Measurements from ENCODE around the gene CD8A. TPM values are rescaled to one million over a fixed set of nuclear protein-coding genes. Genes with fewer than 3 reads are reported as not detected.
"Not testable (repeated sequence)": the region's sequence is repeated elsewhere in the genome, so short reads cannot be mapped to it uniquely, and the experiment has no call there.

CD8A gene
- total RNA-seq, 1 experiment from 2014 or later, result 0.16 TPM

GRCh38 chr2:86746939-86747338, 43.8 kb downstream of the CD8A start:
- DNase-seq, result no peak
- H3K4me1 ChIP-seq, result no peaks in the 10 kb centered on the region
- H3K27ac ChIP-seq, result no peak overlapping the region
- peaks cover 12% of the 10 kb centered on the region; the same call in 1 of the 2 replicates for H3K9me3 ChIP-seq (replicated peaks)
- H3K36me3 ChIP-seq, result peaks cover 33% of the 10 kb centered on the region
- H3K4me3 ChIP-seq, result no peak overlapping the region
- no peaks in the 10 kb centered on the region; the same call in 1 of the 2 replicates for H3K27me3 ChIP-seq

- Histone ChIP-seq H3K36me3 (peaks cover 22% of the 10 kb centered on the region), H3K4me1 (no peaks in the 10 kb centered on the region), H3K27ac (no peak overlapping the region), H3K9me3 (replicated peaks) (no peaks in the 10 kb centered on the region), H3K4me3 (no peak overlapping the region), H3K27me3 (no peaks in the 10 kb centered on the region; the same call in 1 of the 2 replicates)
- DNase-seq, result no peak
These were observed 46.6 kb downstream of the CD8A start for GRCh38 chr2:86744152-86744551.

DNA sequence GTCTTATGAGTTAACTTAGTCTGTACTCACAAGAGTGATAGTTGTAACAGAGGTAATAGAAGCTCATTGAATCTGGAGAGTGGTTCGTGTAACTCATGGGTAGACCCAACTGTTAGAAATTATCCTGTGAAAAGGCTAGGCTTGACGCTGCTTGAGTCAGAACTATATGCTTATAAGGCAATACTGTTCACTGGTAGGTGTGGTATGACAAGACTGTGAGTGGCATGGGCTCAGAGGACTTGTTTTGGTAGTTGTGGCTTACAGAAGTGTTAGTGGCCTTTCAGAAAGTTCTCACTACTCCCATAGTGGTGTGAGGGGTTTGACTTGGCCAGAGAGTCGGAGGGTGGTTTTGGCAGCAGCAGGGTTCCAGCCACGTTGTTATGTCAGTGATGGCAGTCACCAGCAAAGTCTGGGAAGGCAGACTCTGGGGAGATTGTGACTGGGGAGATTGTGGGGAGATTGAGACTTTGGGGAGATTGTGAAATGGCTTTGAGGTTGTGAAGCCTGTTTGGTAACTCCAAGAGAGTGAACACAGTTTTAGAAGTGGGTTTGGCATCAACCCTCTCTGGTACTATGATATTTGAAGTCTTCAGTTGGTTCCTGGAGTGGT, 48.7 kb downstream of the CD8A start:
- H3K27ac ChIP-seq; H3K9me3 ChIP-seq (replicated peaks); H3K36me3 ChIP-seq; DNase-seq; H3K4me3 ChIP-seq; H3K4me1 ChIP-seq; H3K27me3 ChIP-seq: not testable (repeated sequence)

- DNase-seq; H3K27me3 ChIP-seq; H3K27ac ChIP-seq; H3K36me3 ChIP-seq; H3K4me1 ChIP-seq; H3K4me3 ChIP-seq; H3K9me3 ChIP-seq (replicated peaks): not testable (repeated sequence)
These were observed 50.8 kb downstream of the CD8A start for GRCh38 chr2:86739889-86740288.

DNA sequence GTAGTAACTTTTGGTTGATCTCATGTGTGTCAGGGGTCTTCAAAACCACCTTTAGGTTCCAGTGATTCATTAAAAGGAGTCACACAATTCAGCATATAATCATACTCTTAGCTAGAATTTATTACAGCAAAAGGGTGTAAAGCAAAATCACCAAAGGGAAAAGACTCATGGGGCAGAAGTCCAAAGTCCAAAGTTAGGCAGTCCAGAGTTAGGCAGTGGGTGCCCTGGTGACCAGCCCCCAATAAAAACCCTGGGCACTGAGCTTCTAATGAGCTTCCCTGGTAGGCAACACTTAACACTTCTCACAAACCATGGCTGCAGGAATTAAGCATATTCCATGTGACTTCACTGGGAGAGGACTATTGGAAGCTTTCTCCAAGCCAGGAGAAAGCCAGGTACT, 51.2 kb downstream of the CD8A start:
- H3K9me3 ChIP-seq (replicated peaks); H3K4me1 ChIP-seq; H3K4me3 ChIP-seq; H3K27ac ChIP-seq; H3K27me3 ChIP-seq; H3K36me3 ChIP-seq; DNase-seq: not testable (repeated sequence)

DNA sequence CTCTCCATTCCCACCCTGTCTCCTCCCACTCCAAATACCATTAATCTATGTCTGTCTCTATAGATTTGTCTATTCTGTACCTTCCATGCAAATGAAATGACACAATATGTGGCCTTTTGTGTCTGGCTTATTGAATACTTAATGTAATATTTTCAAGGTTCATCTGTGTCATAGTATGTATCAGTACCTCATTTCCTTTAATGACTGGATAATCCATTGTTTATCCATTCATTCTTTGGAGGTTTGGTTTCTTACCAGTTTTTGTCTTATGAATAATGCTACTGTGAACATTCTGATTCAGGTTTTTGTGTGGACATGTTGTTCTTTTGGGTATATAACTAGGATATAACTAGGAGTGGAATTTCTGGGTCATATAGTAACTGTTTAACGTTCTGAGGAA, 55.8 kb downstream of the CD8A start:
- not testable (repeated sequence) for H3K27ac ChIP-seq; H3K27me3 ChIP-seq; H3K9me3 ChIP-seq (replicated peaks); H3K36me3 ChIP-seq; H3K4me1 ChIP-seq; H3K4me3 ChIP-seq; DNase-seq

Other genes with a start within 250 kb of the CD8A start
- gene CHMP3, start 227.5 kb downstream of the CD8A start, total RNA-seq (2014; rRNA removed; shearing (Covaris generic)), result 66.9 and 72.2 TPM in 2 replicates
- gene RNF103, start 167.0 kb downstream of the CD8A start, total RNA-seq (2014; rRNA removed; shearing (Covaris generic)), result 23.4 and 29.3 TPM in 2 replicates
- gene RMND5A, start 70.6 kb downstream of the CD8A start, total RNA-seq (2014; rRNA removed; shearing (Covaris generic)), result 104 and 120 TPM in 2 replicates
- gene CD8B, start 71.0 kb upstream of the CD8A start, total RNA-seq (2014; rRNA removed; shearing (Covaris generic)), result not detected in 2 replicates
- 0.20 and 0.25 TPM in 2 replicates for gene RGPD1, start 151.2 kb upstream of the CD8A start, total RNA-seq (2014; rRNA removed; shearing (Covaris generic))
- gene PLGLB1, start 230.9 kb upstream of the CD8A start, total RNA-seq (2014; rRNA removed; shearing (Covaris generic)), result 0.81 and 1.0 TPM in 2 replicates